ENCODE data around the gene BIRC7.

GRCh38 chr20:63244468-63244867, 8.8 kb downstream of the BIRC7 start:
- TF ChIP-seq POLR2A (IDR thresholded peaks at IDR 0.05; ENCODE audit: low read depth, low read length) (no peak), TAF1 (IDR thresholded peaks at IDR 0.05; ENCODE audit: borderline replicate concordance, low read depth, low read length) (no peak)
